ENCODE measurements around the gene SRR.

DNA sequence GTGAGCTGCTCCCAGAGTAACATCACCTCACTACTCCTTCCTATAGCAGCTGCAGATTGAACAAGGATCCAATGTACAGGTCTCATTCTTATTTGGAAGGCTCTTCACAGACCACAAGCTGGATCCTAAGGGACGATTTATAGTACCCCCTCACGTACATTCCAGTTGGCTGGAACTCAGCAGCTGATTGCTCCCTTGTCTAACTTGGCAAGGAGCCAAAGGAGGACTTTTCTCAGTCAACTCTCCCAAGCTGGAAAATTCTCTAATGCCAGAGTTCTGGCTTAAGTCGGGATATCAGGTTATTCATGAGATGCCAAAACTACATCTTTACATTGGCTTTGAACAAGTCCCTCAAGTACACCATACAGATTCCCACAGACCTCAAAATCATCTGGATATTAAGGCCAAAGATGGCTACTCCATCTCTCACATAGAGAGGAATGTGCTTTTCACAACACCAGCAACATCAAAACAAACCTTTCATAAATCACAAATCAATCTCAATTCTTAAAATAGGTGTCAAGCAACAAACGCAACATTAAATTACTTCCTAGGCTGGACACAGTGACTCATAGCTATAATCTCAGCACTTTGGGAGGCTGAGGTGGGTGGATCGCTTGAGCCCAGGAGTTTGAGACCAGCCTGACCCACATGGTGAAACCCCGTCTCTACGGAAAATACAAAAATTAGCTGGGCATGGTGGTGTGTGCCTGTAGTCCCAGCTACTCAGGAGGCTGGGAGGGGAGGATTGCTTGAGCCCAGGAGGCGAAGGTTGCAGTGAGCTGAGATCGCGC lies 39.5 kb upstream of the SRR start:
- TF ChIP-seq PPARA (CRISPR knock-in tag; IDR thresholded peaks at IDR 0.05; ENCODE audit: borderline replicate concordance) (no peak), CREB5 (CRISPR knock-in tag; IDR thresholded peaks at IDR 0.05; ENCODE audit: low read depth) (no peak), RARB (CRISPR knock-in tag; IDR thresholded peaks at IDR 0.05) (no peak), TCF4 (CRISPR knock-in tag; IDR thresholded peaks at IDR 0.05; ENCODE audit: borderline replicate concordance) (no peak), OSR1 (CRISPR knock-in tag; IDR thresholded peaks at IDR 0.05) (no peak), BACH2 (CRISPR knock-in tag; IDR thresholded peaks at IDR 0.05; ENCODE audit: borderline replicate concordance) (no peak), ZFP30 (CRISPR knock-in tag; IDR thresholded peaks at IDR 0.05) (no peak), ZNF565 (CRISPR knock-in tag; conservative IDR thresholded peaks at IDR 0.05; ENCODE audit: low read depth) (no peak)
- TF ChIP-seq, protein P1, sequence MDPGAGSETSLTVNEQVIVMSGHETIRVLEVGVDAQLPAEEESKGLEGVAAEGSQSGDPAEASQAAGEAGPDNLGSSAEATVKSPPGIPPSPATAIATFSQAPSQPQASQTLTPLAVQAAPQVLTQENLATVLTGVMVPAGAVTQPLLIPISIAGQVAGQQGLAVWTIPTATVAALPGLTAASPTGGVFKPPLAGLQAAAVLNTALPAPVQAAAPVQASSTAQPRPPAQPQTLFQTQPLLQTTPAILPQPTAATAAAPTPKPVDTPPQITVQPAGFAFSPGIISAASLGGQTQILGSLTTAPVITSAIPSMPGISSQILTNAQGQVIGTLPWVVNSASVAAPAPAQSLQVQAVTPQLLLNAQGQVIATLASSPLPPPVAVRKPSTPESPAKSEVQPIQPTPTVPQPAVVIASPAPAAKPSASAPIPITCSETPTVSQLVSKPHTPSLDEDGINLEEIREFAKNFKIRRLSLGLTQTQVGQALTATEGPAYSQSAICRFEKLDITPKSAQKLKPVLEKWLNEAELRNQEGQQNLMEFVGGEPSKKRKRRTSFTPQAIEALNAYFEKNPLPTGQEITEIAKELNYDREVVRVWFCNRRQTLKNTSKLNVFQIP (CRISPR knock-in tag; IDR thresholded peaks at IDR 0.05; ENCODE audit: borderline replicate concordance, low read depth) = no peak
- TF ChIP-seq, protein P2, sequence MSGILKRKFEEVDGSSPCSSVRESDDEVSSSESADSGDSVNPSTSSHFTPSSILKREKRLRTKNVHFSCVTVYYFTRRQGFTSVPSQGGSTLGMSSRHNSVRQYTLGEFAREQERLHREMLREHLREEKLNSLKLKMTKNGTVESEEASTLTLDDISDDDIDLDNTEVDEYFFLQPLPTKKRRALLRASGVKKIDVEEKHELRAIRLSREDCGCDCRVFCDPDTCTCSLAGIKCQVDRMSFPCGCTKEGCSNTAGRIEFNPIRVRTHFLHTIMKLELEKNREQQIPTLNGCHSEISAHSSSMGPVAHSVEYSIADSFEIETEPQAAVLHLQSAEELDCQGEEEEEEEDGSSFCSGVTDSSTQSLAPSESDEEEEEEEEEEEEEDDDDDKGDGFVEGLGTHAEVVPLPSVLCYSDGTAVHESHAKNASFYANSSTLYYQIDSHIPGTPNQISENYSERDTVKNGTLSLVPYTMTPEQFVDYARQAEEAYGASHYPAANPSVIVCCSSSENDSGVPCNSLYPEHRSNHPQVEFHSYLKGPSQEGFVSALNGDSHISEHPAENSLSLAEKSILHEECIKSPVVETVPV (CRISPR knock-in tag; IDR thresholded peaks at IDR 0.05) = no peak
